Brain microvascular endothelial cell (primary cell): ENCODE measurements around the gene RET.

Source experiments
- DNase-seq: peaks from one replicate; pipeline ENCODE4 v3.0.0-alpha.2; 2020
- H3K27ac ChIP-seq: fragments of 250-450 bp; sonication (Bioruptor Pico); 2 replicates; pipeline ENCODE4 v1.5.1; 2020; ENCODE audit warnings: mild to moderate bottlenecking, moderate library complexity
- H3K27me3 ChIP-seq: fragments of 250-450 bp; sonication (Bioruptor Pico); replicated peaks from 2 replicates; pipeline ENCODE4 v1.5.1; 2020; ENCODE audit warnings: mild to moderate bottlenecking
- H3K36me3 ChIP-seq: fragments of 250-450 bp; sonication (Bioruptor Pico); replicated peaks from 2 replicates; pipeline ENCODE4 v1.5.1; 2020; ENCODE audit warnings: mild to moderate bottlenecking
- H3K4me3 ChIP-seq: 2 replicates; pipeline ENCODE4 v1.5.1; 2011; ENCODE audit warnings: low read depth, mild to moderate bottlenecking, control low read depth, low read length, moderate library complexity
- CTCF ChIP-seq: IDR thresholded peaks from 2 replicates; pipeline ENCODE4 v1.5.1; 2011; ENCODE audit warnings: low read depth, mild to moderate bottlenecking, moderate library complexity, low read length, control low read depth, inconsistent platforms; ENCODE audit errors: missing control alignments
- in situ Hi-C: cut with HindIII; loops from 2 replicates; pipeline ENCODE4 v1.10.0; 2017; ENCODE audit warnings: low sequenced_read_pairs, low pct_ligation_motif_present

Gene RET

GRCh38 chr10:43114088-43114742, 37.3 kb downstream of the RET start:
- in situ Hi-C loops = no loop called here
- no peak for TF ChIP-seq CTCF
- DNase-seq = no peak

GRCh38 chr10:43114743-43115611, 38.1 kb downstream of the RET start:
- Histone ChIP-seq H3K27me3 (no peaks in the 10 kb centered on the region), H3K36me3 (no peaks in the 10 kb centered on the region), H3K27ac (no peak overlapping the region), H3K4me3 (no peak overlapping the region)
- in situ Hi-C loops = no loop called here
- DNase-seq = no peak
- TF ChIP-seq CTCF = peak; percentile 13

More at GRCh38 chr10:43114088-43114742, 37.3 kb downstream of the RET start:
- H3K36me3 ChIP-seq = no peaks in the 10 kb centered on the region
- no peaks in the 10 kb centered on the region for H3K27me3 ChIP-seq
- H3K4me3 ChIP-seq = no peak overlapping the region
- no peak overlapping the region for H3K27ac ChIP-seq

GRCh38 chr10:43115881-43116595, 39.2 kb downstream of the RET start:
- no peaks in the 10 kb centered on the region for H3K36me3 ChIP-seq
- DNase-seq = no peak
- no peak overlapping the region for H3K4me3 ChIP-seq
- H3K27ac ChIP-seq = no peak overlapping the region
- in situ Hi-C loops = no loop called here
- H3K27me3 ChIP-seq = no peaks in the 10 kb centered on the region
- TF ChIP-seq CTCF = no peak

GRCh38 chr10:43116596-43116995, 39.7 kb downstream of the RET start:
- no peaks in the 10 kb centered on the region for H3K27me3 ChIP-seq
- no peak overlapping the region for H3K27ac ChIP-seq
- H3K36me3 ChIP-seq = no peaks in the 10 kb centered on the region
- no peak for DNase-seq
- TF ChIP-seq CTCF = no peak
- in situ Hi-C loops = no loop called here
- H3K4me3 ChIP-seq = no peak overlapping the region

GRCh38 chr10:43117031-43117776, 40.3 kb downstream of the RET start:
- Histone ChIP-seq H3K36me3 (no peaks in the 10 kb centered on the region), H3K27ac (no peak overlapping the region), H3K27me3 (no peaks in the 10 kb centered on the region), H3K4me3 (no peak overlapping the region)
- no peak for TF ChIP-seq CTCF
- no peak for DNase-seq
- in situ Hi-C loops = no loop called here
